Globus pallidus (tissue), 1 donor: Measurements from ENCODE around the gene MAPK14.
A peak's percentile ranks its signal among the peaks of the same experiment; 100 is the strongest.
"Not testable (repeated sequence)": the region's sequence is repeated elsewhere in the genome, so short reads cannot be mapped to it uniquely, and the experiment has no call there.

Experiments used
- DNase-seq: peaks from one replicate; pipeline ENCODE4 v3.0.0-alpha.2; 2015; ENCODE audit warnings: low spot score

The MAPK14 gene

DNA sequence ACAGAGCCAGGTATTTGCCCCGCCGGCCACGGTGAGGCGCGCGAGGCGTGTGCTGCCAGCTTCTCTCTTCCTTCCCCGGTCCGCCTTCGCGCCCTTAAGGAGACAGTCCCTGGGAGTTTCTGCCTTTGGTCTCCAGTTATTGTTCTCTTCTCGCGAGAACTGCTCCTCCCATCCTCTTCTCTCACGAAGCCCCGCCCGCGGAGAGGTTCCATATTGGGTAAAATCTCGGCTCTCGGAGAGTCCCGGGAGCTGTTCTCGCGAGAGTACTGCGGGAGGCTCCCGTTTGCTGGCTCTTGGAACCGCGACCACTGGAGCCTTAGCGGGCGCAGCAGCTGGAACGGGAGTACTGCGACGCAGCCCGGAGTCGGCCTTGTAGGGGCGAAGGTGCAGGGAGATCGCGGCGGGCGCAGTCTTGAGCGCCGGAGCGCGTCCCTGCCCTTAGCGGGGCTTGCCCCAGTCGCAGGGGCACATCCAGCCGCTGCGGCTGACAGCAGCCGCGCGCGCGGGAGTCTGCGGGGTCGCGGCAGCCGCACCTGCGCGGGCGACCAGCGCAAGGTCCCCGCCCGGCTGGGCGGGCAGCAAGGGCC lies at the start of gene MAPK14:
MAPK14 (plus strand) TSS at position 308 of the 587 bp plus-strand sequence. CDS start 350 bp downstream, outside the sequence.
- DNase-seq: peak; percentile 99

DNA sequence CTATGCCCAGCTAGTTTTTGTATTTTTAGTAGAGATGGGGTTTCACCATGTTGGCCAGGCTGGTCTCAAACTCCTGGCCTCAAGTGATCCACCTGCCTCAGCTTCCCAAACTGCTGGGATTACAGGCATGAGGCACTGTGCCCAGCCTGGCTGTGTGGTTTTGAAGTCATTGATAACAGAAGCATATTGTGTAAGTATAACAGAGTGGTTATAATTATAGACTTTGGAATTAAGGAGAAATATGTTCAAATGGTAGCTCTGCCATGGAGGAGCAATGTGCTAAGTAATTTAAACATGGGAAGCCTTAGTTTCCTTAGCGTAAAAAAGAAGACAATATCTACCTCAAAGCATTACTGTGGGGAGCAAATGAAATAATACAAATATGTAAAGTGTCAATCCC lies 47.5 kb upstream of the MAPK14 start:
- DNase-seq: not testable (repeated sequence)

DNA sequence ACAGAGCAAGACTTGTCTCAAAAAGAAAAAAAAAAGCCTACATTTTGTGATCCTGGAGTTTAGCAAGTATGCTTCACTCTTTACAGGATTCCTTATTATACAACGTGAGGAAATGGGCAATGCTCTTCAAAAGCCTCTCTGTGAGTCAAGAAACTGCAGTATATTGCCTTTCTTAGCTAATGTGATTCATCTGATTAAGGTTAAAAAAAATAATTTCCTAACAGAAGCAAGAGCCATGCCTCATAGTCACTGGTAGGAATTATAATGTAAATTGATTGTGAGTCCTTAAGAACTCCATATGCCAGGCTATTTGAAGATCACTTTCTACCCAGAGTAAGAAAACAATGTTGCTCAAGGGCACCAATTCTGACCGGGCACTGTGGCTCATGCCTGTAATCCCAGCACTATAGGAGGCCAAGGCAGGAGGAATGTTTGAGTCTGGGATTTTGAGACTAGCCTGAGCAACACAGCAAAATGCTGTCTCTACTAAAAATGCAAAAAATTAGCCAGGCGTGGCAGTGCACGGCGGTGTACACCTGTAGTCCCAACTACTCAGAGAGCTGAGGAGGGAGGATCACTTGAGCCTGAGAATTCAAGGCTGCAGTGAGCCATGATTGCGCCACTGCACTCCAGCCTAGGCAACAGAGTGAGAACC lies 46.5 kb upstream of the MAPK14 start:
- DNase-seq: no peak

- DNase-seq: no peak
Observed at GRCh38 chr6:35984701-35985100, 42.9 kb upstream of the MAPK14 start.

GRCh38 chr6:35988047-35988446 lies 39.6 kb upstream of the MAPK14 start:
- not testable (repeated sequence) for DNase-seq

DNA sequence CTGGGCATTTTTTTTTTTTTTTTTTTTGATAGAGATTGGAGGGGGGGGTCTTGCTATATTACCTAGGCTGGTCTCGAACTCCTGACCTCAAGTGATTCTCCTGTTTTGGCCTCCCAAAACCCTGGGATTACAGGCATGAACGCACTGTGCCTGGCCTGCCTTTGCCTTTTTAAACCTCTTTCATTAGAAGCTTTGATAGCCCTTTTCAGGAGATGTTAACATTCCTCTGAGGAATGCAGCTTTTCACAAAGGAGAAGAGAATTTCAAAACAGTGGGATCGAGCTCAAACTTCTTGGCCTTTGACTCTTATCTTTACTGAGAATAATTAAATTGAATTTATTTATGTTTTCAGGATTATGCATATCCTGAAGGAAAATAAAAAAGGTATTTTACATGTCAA lies 34.5 kb upstream of the MAPK14 start:
- no peak for DNase-seq

- DNase-seq: no peak
Observed at GRCh38 chr6:36000451-36000850, 27.2 kb upstream of the MAPK14 start.

DNA sequence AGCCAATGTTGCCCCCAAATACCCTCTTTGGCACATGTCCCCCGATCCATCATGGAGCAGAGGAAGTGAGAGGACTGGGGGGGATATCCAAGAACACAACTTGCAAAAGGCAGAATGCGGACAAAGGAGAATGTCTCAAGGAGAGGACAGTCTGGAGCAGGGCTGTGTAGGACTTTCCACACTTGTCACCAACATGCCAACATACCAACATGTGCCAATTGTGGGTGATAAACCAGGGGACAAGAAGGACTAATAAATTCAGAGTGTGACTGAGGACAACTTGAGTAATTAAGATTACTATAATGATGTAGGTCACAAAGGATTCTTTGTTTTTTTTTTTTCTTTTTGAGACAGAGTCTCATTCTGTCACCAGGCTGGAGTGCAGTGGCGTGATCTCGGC lies 11.9 kb upstream of the MAPK14 start:
- DNase-seq: no peak

DNA sequence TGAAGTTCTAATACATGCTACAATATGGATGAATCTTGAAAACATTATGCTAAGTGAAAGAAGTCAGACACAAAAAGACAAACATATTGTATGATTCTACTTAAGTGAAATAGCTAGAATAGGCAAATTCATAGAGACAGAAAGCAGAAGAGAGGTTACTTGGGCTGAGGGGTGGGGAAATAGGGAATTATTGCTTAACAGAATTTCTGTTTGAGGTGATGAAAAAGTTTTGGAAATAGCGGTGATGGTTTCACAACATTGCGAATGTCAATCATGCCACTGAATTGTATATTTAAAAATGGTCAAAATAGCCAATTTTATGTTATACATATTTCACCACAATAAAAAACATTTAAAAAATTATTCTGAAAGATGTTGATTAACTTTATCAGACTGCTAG lies 9.3 kb upstream of the MAPK14 start:
- no peak for DNase-seq

DNA sequence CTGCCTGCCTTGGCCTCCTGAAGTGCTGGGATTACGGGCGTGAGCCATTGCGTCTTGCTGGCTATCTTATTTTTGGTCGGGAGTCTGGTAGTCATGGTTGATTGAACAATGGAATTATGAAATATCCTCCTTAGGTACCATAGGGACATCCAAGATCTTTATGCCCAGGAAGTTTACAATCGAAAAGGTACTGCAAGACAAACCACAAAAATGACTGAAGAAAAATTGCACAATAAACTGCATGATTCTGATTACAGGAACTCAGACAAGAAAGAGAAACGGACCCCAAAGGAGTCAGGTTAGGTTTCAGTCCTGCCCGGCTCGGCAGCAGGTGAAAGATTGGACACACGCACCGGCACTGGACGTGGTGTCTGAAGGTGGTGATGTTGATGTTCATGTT lies 8.4 kb upstream of the MAPK14 start:
- no peak for DNase-seq

DNA sequence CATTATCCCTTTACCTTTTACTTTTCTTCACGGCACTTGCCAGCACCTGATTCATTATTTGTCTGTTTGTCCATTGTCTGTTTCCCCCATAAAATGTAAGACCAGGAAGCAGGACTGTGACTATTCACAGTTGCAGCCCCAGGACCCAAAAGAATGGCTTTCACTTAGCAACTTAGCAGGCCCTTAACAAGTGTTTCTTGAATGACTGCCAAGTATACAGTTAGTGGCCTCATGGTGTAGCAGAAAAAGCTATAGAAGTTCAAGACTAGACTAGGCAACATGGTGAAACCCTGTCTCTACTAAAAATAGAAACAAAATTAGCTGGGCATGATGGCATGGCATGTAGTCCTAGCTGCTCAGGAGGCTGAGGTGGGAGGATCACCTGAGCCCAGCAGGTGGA lies 7.5 kb upstream of the MAPK14 start:
- DNase-seq: no peak

- DNase-seq: no peak
Observed at GRCh38 chr6:36023996-36024795, 3.4 kb upstream of the MAPK14 start, which contains the start of gene SLC26A8. SLC26A8 (minus strand) TSS chr6:36024641; CDS start chr6:36019707, 4,934 bp downstream.

DNA sequence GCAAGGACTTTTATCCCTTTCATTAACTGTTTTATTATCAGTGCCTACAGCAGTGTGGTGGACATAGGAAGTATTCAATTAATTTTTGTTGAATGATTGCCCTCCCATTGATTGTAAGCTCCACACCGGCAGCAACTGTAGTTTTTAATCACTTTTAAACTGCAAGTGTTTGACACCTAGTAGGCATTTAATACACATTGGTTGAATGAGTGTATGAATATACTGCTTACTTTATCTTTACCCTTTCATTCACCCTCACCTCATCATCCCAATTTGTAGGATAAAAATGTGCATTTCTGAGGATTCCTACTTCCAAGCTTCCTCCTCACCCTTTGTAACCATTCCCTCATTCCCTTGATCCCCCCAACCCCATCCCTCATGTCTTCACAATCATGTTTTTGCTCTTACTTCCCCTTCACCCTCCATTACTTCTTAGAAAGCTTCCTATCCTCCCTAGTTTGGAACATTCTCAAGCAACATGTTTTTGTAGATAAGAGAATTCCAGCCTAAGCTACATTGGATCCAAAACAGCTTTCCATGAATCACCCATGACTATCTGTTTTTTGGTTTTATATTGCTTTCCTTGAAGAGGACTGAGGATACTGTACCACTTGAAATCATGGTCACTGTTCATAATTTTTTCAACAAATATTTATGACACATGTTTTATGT lies 2.2 kb upstream of the MAPK14 start:
- no peak for DNase-seq

DNA sequence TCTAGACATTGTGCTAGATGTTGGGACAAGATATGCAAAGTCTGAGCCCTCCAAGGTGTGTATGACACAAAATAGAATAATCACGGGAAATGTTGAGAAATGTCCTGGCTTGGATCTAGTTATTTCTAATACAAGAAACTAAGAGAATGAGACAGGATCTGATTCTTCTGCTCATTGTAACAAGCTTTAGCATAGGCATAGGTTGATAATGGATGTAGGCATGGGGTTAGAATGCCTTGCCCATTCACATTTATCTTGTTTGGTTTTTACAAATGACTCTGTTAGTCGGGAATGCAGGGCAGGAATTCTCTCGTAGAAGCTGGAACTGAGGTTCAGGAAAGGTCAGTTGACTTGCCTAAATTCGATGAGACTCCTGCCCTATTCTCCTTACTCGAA lies 1.7 kb upstream of the MAPK14 start:
- DNase-seq: no peak

DNA sequence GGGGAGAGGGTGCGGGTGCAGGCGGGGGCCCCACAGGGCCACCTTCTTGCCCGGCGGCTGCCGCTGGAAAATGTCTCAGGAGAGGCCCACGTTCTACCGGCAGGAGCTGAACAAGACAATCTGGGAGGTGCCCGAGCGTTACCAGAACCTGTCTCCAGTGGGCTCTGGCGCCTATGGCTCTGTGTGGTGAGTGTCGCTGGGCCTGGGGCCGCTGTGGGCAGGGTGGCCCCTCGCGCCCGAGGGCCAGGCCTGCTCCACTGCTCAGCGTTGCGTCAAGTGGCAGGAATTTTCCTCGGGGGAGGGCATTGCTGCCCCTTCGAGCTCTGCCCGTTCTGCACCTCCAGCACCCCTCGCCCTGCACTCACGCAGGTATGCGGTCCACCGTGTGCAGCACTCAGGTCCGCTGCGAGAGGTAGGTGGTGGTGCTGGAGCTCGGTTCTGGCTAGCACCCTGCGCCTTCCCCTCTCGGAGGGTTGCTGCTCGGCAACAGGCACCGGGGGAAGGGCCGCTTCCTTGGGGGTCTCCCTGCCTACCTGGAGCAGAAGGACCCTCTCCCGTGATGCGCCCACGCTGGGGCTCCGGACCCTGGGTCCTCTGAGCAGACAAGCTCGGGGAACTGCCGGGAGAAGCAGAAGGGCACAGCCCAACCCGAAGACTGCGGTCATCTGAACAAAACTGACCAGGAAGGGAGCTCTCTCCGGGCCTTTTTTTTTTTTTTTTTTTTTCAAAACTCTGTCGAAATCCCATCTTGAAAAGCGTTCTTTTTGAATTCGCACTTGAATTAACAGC lies 674 bp downstream of the MAPK14 start:
- DNase-seq: peak; percentile 26

GRCh38 chr6:36028877-36029324 lies 1.3 kb downstream of the MAPK14 start:
- peak; percentile 40 for DNase-seq

GRCh38 chr6:36029464-36029863 lies 1.9 kb downstream of the MAPK14 start:
- DNase-seq: no peak

GRCh38 chr6:36032261-36032660 lies 4.7 kb downstream of the MAPK14 start:
- peak; percentile 11 for DNase-seq

DNA sequence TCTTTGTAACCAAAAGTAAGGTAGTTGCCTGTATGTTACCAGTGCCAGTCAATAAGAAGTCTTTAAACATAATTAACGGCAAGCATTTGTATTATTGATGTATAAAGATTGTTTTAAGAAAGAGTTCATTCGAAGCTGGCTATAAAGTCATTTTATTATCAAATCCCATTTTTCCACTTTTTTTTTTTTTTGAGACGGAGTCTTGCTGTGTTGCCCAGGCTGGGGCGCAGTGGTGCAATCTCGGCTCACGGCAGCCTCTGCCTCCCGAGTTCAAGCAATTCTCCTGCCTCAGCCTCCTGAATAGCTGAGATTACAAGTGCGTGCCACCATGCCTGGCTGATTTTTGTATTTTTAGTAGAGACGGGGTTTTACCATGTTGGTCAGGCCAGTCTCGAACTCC lies 5.5 kb downstream of the MAPK14 start:
- DNase-seq: not testable (repeated sequence)

DNA sequence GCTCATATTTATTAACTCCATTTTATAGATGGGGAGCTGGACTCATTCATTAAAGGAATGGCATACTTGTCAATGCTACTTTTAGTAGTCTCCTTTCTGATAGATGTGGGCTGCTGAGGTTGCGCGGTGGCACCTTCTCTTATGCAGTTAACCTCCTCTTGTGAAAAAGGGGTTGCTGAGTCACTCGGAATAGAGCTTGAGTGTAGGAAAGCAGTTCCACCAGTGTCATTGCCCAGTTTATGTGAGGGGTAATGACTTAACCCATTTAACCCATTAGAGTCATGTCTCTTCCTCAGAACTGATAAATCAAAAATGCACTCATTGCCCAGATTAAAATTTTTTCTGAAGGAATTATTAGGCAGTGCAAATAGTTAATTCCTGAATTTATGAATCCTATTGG lies 6.3 kb downstream of the MAPK14 start:
- no peak for DNase-seq

- DNase-seq: no peak
Observed at GRCh38 chr6:36034441-36034840, 6.8 kb downstream of the MAPK14 start.

DNA sequence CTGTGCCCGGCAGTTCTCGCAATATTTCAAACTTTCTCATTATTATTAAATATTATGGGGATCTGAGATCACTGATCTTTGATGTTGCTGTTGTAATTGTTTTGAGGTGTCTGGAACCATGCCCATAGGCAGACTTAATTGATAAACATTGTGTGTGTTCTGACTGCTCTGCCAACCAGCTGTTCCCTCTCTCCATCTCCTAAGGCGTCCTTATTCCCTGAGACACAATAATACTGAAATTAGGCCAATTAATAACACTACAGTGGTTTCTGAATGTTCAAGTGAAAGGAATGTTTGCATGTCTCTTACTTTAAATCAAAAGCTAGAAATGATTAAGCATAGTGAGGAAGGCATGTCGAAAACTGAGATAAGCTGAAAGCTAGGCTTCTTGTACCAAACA lies 7.6 kb downstream of the MAPK14 start:
- DNase-seq: no peak
